NCI-H1092 treated with DMSO at 0.1 percent for 48 hours (cell line): ENCODE results near the gene JARID2.

ENCODE experiments used
- DNase-seq: peaks from one replicate; lab custom pipeline; 2025; lab: John Stamatoyannopoulos, UW

Gene JARID2

GRCh38 chr6:15462717-15463525 lies 217.1 kb downstream of the JARID2 start:
- no peak for DNase-seq

- DNase-seq, result no peak
Measured at GRCh38 chr6:15464211-15464725, 218.4 kb downstream of the JARID2 start.

GRCh38 chr6:15465212-15465611 lies 219.3 kb downstream of the JARID2 start:
- no peak for DNase-seq

- DNase-seq, result no peak
Measured at GRCh38 chr6:15470746-15471145, 224.9 kb downstream of the JARID2 start.

- no peak for DNase-seq
Measured at GRCh38 chr6:15472621-15473020, 226.8 kb downstream of the JARID2 start.

- DNase-seq, result no peak
Measured at GRCh38 chr6:15473174-15473573, 227.3 kb downstream of the JARID2 start.

- no peak for DNase-seq
Measured at GRCh38 chr6:15473741-15474161, 227.9 kb downstream of the JARID2 start.

- DNase-seq, result no peak
Measured at GRCh38 chr6:15474196-15474595, 228.3 kb downstream of the JARID2 start.

- DNase-seq, result no peak
Measured at GRCh38 chr6:15475261-15475660, 229.4 kb downstream of the JARID2 start.

GRCh38 chr6:15475872-15476271 lies 230.0 kb downstream of the JARID2 start:
- DNase-seq, result no peak

GRCh38 chr6:15476631-15477380 lies 230.9 kb downstream of the JARID2 start:
- no peak for DNase-seq

GRCh38 chr6:15477746-15478145 lies 231.9 kb downstream of the JARID2 start:
- DNase-seq, result no peak

- DNase-seq, result no peak
Measured at GRCh38 chr6:15479761-15480160, 233.9 kb downstream of the JARID2 start.

- DNase-seq, result no peak
Measured at GRCh38 chr6:15480525-15480924, 234.7 kb downstream of the JARID2 start.

- DNase-seq, result no peak
Measured at GRCh38 chr6:15481390-15482291, 235.8 kb downstream of the JARID2 start.

GRCh38 chr6:15483060-15483459 lies 237.2 kb downstream of the JARID2 start:
- no peak for DNase-seq

GRCh38 chr6:15484140-15484539 lies 238.3 kb downstream of the JARID2 start:
- peak; percentile 33 for DNase-seq

- no peak for DNase-seq
Measured at GRCh38 chr6:15484821-15485220, 239.0 kb downstream of the JARID2 start.

GRCh38 chr6:15485936-15486335 lies 240.1 kb downstream of the JARID2 start:
- no peak for DNase-seq

GRCh38 chr6:15487262-15487661 lies 241.4 kb downstream of the JARID2 start:
- DNase-seq, result no peak

GRCh38 chr6:15489261-15489962 lies 243.5 kb downstream of the JARID2 start:
- no peak for DNase-seq
